Lung (tissue), 12 donors: ENCODE data around the gene NBEAL2. TPM values are rescaled to one million over a fixed set of nuclear protein-coding genes. Genes with fewer than 3 reads are reported as not detected.
A peak's percentile ranks its signal among the peaks of the same experiment; 100 is the strongest.

Source experiments
- ATAC-seq: fragments of 200-7000 bp; cut with Tn5 transposase; one replicate; pipeline ENCODE4 v1.9.1; 2020; ENCODE audit warnings: moderate number of reproducible peaks; ENCODE audit not compliant: insufficient read depth, low FRiP score
- DNase-seq, 3 donors: peaks; one replicate each; pipeline ENCODE4 v3.0.0-alpha.2; 2013 to 2017
- H3K27ac ChIP-seq, 2 donors: one replicate each; pipeline ENCODE4 v1.5.1; 2013; ENCODE audit warnings: mild to moderate bottlenecking in 2 of 2, moderate library complexity in 2 of 2, control low read depth in 1 of 2, inconsistent platforms in 1 of 2, low read depth in 1 of 2, low read length in 1 of 2
- H3K27me3 ChIP-seq, 3 donors: one replicate each; pipeline ENCODE4 v1.5.1; 2013; ENCODE audit warnings: low read length in 2 of 3; ENCODE audit not compliant: control insufficient read depth in 3 of 3, insufficient read depth in 3 of 3
- H3K36me3 ChIP-seq, 4 donors: one replicate each; pipeline ENCODE4 v1.5.1; 2013; ENCODE audit warnings: low read length in 4 of 4, mild to moderate bottlenecking in 1 of 4, moderate library complexity in 1 of 4; ENCODE audit not compliant: control insufficient read depth in 4 of 4, insufficient read depth in 4 of 4
- H3K4me1 ChIP-seq, 5 donors: one replicate each; pipeline ENCODE4 v1.5.1; 2013; ENCODE audit warnings: low read length in 5 of 5, mild to moderate bottlenecking in 2 of 5, moderate library complexity in 1 of 5; ENCODE audit not compliant: control insufficient read depth in 5 of 5, insufficient read depth in 5 of 5
- H3K4me3 ChIP-seq: one replicate; pipeline ENCODE4 v1.5.1; 2013; ENCODE audit warnings: mild to moderate bottlenecking, control low read depth, moderate library complexity
- H3K9ac ChIP-seq, 2 donors: one replicate each; pipeline ENCODE4 v1.5.1; 2013; ENCODE audit warnings: low read length in 2 of 2, control low read depth in 1 of 2; ENCODE audit not compliant: insufficient read depth in 1 of 2
- H3K9me3 ChIP-seq, 4 donors: one replicate each; pipeline ENCODE4 v1.5.1; 2013; ENCODE audit warnings: low read length in 3 of 4, mild to moderate bottlenecking in 1 of 4, moderate library complexity in 1 of 4; ENCODE audit not compliant: control insufficient read depth in 4 of 4, insufficient read depth in 3 of 4
- WGBS, 2 donors: extraction: QIAGEN DNeasy Blood & Tissue Kit; methylation state at CpG; one replicate each; pipeline ENCODE4 v1.1.7; 2013; 5-methylcytosine and 5-hydroxymethylcytosine counted together
- polyA plus RNA-seq, 2 donors: library from polyadenylated mRNA; stranded (reverse); fragments of 200-250 nt; gene quantifications; one replicate each; pipeline ENCODE4 v1.2.1, GENCODE V29; 2013
- total RNA-seq, 2 donors: library from RNA; depleted of rRNA in 1 of 2; stranded (reverse); fragments of >200 nt in 1 of 2; gene quantifications; one replicate each; pipeline ENCODE4 v1.2.1, GENCODE V29; 2014 to 2021
- TF ChIP-seq, protein P1 (sequence below): IDR thresholded peaks from 2 replicates; pipeline ENCODE4 v1.5.1; 2012; ENCODE audit warnings: mild to moderate bottlenecking; ENCODE audit errors: control extremely low read depth, extremely low read depth
- donor health status: control.
- donor health status: control.
- donor health status: Bipolar disorder and iron deficiency.
- donor health status: healthy.
- donor health status: DM: yes; HTN: yes; CAD: no.

The NBEAL2 gene
- total and polyA plus RNA-seq, 4 donors = 64.4 to 191 (median 136) TPM

DNA sequence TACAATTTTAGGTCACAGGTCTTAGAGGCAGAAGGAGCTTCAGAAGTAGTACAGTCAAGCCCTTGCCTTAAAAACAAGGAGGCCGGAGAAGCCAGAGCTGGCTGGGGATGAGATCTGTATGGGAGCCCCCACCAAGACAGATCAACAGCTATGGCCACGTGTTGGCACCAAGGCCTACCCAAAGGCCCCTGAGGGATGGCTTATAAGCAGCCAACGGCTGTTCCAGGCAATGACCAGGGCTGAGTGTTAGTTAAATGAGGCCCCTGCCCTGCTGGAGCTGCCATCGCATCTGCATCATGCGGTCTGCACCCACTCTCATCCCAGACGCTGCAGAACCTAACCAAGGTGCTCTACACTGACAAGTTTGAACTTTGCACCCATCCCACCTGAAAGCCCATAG, 46.2 kb upstream of the NBEAL2 start:
- TF ChIP-seq, protein P1, sequence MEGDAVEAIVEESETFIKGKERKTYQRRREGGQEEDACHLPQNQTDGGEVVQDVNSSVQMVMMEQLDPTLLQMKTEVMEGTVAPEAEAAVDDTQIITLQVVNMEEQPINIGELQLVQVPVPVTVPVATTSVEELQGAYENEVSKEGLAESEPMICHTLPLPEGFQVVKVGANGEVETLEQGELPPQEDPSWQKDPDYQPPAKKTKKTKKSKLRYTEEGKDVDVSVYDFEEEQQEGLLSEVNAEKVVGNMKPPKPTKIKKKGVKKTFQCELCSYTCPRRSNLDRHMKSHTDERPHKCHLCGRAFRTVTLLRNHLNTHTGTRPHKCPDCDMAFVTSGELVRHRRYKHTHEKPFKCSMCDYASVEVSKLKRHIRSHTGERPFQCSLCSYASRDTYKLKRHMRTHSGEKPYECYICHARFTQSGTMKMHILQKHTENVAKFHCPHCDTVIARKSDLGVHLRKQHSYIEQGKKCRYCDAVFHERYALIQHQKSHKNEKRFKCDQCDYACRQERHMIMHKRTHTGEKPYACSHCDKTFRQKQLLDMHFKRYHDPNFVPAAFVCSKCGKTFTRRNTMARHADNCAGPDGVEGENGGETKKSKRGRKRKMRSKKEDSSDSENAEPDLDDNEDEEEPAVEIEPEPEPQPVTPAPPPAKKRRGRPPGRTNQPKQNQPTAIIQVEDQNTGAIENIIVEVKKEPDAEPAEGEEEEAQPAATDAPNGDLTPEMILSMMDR = no peak
- Histone ChIP-seq H3K27ac (peak overlapping the region; percentile 64 to 89), H3K27me3 (no peaks in the 10 kb centered on the region), H3K9me3 (no peaks in the 10 kb centered on the region), H3K4me1 (peaks cover 34 to 62% (median 56%) of the 10 kb centered on the region in 5 donors), H3K36me3 (peaks cover 0 to 13% (median 10%) of the 10 kb centered on the region in 4 donors), H3K4me3 (no peak overlapping the region), H3K9ac (no peak overlapping the region)
- ATAC-seq (no peak), DNase-seq (no peak)
- 62 to 75% methylated on average over 6 of the region's 6 CpGs for WGBS, 2 donors

DNA sequence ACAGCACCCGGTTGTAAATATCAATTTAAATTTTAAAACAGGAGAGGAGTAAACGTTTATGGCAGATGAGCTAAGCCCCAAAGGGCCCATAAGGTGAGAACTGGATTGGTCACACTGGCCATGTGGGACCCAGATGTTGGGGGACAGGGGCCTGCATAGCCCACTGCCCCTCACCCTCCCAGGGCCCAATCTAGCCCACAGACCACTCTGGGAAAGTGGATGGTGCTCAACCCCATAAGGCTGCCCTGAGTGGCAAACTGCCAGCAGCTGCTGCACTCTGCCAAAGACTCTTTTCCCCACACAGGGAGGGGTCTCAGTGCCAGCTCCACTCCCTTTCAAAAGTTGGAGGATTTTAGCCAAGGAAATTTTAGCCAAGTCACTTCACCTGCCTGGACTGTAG, 45.4 kb upstream of the NBEAL2 start:
- Histone ChIP-seq H3K9ac (no peak overlapping the region), H3K27ac (peak overlapping the region; percentile 90 to 97), H3K4me1 (peaks cover 34 to 62% (median 56%) of the 10 kb centered on the region in 5 donors), H3K36me3 (peaks cover 0 to 15% (median 9%) of the 10 kb centered on the region in 4 donors), H3K27me3 (no peaks in the 10 kb centered on the region), H3K9me3 (no peaks in the 10 kb centered on the region), H3K4me3 (no peak overlapping the region)
- TF ChIP-seq, protein P1 = no peak
- DNase-seq = peak in 1 of 3 donors; percentile 40
- 61 to 75% methylated on average over 2 of the region's 2 CpGs for WGBS, 2 donors
- ATAC-seq = no peak

DNA sequence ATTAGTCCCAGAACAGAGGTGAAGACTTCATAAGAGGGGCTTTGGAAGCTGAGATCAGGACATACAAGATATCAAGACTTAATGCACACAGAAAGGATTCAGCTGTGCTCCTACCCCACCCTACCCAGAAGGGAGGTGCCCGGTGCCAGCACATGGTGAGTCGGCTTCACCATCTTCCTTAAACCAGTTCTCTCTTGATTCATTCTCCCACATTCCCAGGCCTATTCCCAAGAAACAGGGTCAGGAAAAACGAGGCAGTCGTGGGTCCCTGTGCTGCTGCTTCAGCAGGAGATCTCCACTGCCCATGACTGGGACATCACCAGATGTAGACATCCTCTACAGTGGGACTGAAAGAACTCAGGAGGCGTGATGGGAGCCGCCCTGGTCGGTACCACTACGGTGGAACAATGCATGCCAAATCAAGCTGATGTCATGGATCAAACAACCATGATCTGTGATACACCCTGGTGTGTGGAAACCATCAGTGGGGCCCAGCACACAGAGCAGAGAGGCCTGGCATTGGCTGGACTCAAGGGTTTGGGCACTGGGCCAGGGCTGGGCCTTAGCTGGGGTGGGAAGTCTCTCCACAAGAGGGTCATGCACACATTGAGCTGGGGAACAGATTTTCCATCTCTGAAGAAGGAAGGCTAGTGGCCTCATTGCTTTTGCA, 44.8 kb upstream of the NBEAL2 start:
- Histone ChIP-seq H3K9ac (no peak overlapping the region), H3K36me3 (peaks cover 0 to 16% (median 9%) of the 10 kb centered on the region in 4 donors), H3K4me3 (no peak overlapping the region), H3K27me3 (no peaks in the 10 kb centered on the region), H3K4me1 (peaks cover 34 to 64% (median 58%) of the 10 kb centered on the region in 5 donors), H3K27ac (peak overlapping the region; percentile 90 to 97), H3K9me3 (no peaks in the 10 kb centered on the region)
- ATAC-seq (no peak), DNase-seq (peak; percentile 55 to 68 (median 67))
- TF ChIP-seq, protein P1 = no peak
- 61 to 72% methylated on average over 8 of the region's 8 CpGs for WGBS, 2 donors
